GM18520 (cell line): Measurements from ENCODE around the gene PRLHR.
"Not testable (repeated sequence)": the region's sequence is repeated elsewhere in the genome, so short reads cannot be mapped to it uniquely, and the experiment has no call there.

Experiments used
- ATAC-seq: cut with Tn5 transposase; IDR thresholded peaks from one replicate; pipeline ENCODE4 v1.9.1; 2021; ENCODE audit not compliant: unreplicated experiment

Gene PRLHR

GRCh38 chr10:118595598-118596425 lies at the start of gene PRLHR:
Gene PRLHR (minus strand): TSS chr10:118595648. CDS start chr10:118595244, 404 bp downstream.
- no peak for ATAC-seq

GRCh38 chr10:118642228-118642627 lies 46.8 kb upstream of the PRLHR start:
- ATAC-seq: no peak

GRCh38 chr10:118638680-118639079 lies 43.2 kb upstream of the PRLHR start:
- no peak for ATAC-seq

- ATAC-seq: no peak
Observed at GRCh38 chr10:118635674-118636402, 40.4 kb upstream of the PRLHR start.

GRCh38 chr10:118633786-118634185 lies 38.3 kb upstream of the PRLHR start:
- ATAC-seq: no peak

- ATAC-seq: no peak
Observed at GRCh38 chr10:118629211-118629610, 33.8 kb upstream of the PRLHR start.

- ATAC-seq: no peak
Observed at GRCh38 chr10:118628397-118628796, 32.9 kb upstream of the PRLHR start.

- no peak for ATAC-seq
Observed at GRCh38 chr10:118626953-118627352, 31.5 kb upstream of the PRLHR start.

- no peak for ATAC-seq
Observed at GRCh38 chr10:118625504-118625903, 30.1 kb upstream of the PRLHR start.

GRCh38 chr10:118624747-118625146 lies 29.3 kb upstream of the PRLHR start:
- no peak for ATAC-seq

GRCh38 chr10:118621304-118621942 lies 26.0 kb upstream of the PRLHR start:
- no peak for ATAC-seq

- not testable (repeated sequence) for ATAC-seq
Observed at GRCh38 chr10:118613863-118614262, 18.4 kb upstream of the PRLHR start.

GRCh38 chr10:118610577-118610976 lies 15.1 kb upstream of the PRLHR start:
- ATAC-seq: no peak

GRCh38 chr10:118607768-118608354 lies 12.4 kb upstream of the PRLHR start:
- ATAC-seq: no peak

GRCh38 chr10:118605694-118606093 lies 10.2 kb upstream of the PRLHR start:
- ATAC-seq: no peak

GRCh38 chr10:118596426-118597124 lies 1.1 kb upstream of the PRLHR start:
- ATAC-seq: no peak

GRCh38 chr10:118595064-118595420 lies 406 bp downstream of the PRLHR start:
- no peak for ATAC-seq

GRCh38 chr10:118594392-118595063 lies 920 bp downstream of the PRLHR start:
- ATAC-seq: no peak

- no peak for ATAC-seq
Observed at GRCh38 chr10:118592675-118593330, 2.6 kb downstream of the PRLHR start.

GRCh38 chr10:118590334-118590733 lies 5.1 kb downstream of the PRLHR start:
- no peak for ATAC-seq
